ENCODE data around the gene DDX60.

The DDX60 gene, protein sequence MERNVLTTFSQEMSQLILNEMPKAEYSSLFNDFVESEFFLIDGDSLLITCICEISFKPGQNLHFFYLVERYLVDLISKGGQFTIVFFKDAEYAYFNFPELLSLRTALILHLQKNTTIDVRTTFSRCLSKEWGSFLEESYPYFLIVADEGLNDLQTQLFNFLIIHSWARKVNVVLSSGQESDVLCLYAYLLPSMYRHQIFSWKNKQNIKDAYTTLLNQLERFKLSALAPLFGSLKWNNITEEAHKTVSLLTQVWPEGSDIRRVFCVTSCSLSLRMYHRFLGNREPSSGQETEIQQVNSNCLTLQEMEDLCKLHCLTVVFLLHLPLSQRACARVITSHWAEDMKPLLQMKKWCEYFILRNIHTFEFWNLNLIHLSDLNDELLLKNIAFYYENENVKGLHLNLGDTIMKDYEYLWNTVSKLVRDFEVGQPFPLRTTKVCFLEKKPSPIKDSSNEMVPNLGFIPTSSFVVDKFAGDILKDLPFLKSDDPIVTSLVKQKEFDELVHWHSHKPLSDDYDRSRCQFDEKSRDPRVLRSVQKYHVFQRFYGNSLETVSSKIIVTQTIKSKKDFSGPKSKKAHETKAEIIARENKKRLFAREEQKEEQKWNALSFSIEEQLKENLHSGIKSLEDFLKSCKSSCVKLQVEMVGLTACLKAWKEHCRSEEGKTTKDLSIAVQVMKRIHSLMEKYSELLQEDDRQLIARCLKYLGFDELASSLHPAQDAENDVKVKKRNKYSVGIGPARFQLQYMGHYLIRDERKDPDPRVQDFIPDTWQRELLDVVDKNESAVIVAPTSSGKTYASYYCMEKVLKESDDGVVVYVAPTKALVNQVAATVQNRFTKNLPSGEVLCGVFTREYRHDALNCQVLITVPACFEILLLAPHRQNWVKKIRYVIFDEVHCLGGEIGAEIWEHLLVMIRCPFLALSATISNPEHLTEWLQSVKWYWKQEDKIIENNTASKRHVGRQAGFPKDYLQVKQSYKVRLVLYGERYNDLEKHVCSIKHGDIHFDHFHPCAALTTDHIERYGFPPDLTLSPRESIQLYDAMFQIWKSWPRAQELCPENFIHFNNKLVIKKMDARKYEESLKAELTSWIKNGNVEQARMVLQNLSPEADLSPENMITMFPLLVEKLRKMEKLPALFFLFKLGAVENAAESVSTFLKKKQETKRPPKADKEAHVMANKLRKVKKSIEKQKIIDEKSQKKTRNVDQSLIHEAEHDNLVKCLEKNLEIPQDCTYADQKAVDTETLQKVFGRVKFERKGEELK (N-terminal part only)

DNA sequence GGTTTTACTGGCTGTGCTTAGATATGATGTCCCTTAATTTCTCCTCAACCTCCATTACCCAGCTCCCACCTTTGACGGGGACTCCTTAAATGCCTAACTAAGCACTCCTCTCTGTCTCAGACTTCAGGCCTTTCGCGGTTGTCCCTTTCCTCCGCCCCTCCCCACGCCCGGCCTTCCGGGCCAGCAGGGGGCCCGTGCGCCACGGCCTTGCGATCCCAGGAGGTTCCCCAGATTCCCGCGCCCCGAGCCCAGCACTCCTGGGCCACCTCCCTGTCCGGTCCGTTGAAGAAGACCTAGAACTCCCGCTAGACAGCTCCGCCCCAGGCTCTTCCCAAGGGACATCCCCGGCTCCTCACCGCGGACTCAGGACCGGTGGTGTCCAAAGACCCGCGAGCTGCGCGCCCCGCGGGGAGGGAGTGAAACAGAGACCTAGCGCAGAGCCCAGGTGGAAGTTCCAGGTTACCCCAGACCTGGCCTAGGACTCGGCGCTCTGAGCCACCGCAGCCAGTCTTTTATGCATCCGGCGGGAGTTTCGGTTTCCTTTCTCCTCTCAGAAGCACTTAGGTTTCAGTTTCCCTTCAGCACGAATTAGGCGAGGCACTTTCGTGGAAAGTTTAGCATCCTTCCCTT is at the start of gene DDX60:
Gene DDX60 (minus strand): TSS at position 487 of the 630 bp plus-strand sequence. CDS start 7,493 bp downstream, outside the sequence.
- Histone ChIP-seq H3K9ac (ENCODE audit: low read length in 2 of 2) (peak within 1 kb of the TSS; percentile 91 to 93), H3K9me3 (ENCODE audit: control insufficient read depth in 2 of 2, low read length in 2 of 2) (no peaks in the 10 kb centered on the region), H3K4me1 (ENCODE audit: control insufficient read depth, insufficient read depth, low read length) (no peaks in the 10 kb centered on the region), H3K27me3 (ENCODE audit: control insufficient read depth in 1 of 2, insufficient read depth in 2 of 2, low read length in 2 of 2) (no peaks in the 10 kb centered on the region), H3K4me3 (ENCODE audit: low read length in 2 of 2) (peak within 1 kb of the TSS; percentile 88 to 92), H3K27ac (ENCODE audit: low read length) (peak within 1 kb of the TSS; percentile 89), H3K36me3 (ENCODE audit: control insufficient read depth in 2 of 2, insufficient read depth in 2 of 2, low read length in 2 of 2) (no peaks in the 10 kb centered on the region)

DNA sequence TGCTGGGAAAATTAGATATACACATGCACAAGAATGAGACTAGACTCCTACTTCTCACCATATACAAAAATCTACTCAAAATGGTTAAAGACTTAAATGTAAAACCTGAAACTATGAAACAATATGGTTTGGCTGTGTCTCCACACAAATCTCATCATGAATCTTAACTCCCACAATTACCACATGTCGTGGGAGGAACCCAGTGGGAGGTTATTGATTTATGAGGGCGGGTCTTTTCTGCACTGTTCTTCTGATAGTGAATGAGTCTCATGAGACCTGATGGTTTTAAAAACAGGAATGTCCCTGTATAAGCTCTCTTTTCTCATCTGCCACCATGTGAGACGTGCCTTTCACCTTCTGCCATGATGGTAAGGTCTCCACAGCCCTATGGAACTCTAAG is 48.5 kb upstream of the DDX60 start:
- Histone ChIP-seq H3K36me3 (ENCODE audit: control insufficient read depth in 2 of 2, insufficient read depth in 2 of 2, low read length in 2 of 2) (no peaks in the 10 kb centered on the region), H3K27ac (ENCODE audit: low read length) (no peak overlapping the region), H3K27me3 (ENCODE audit: control insufficient read depth in 1 of 2, insufficient read depth in 2 of 2, low read length in 2 of 2) (no peaks in the 10 kb centered on the region), H3K4me3 (ENCODE audit: low read length in 2 of 2) (no peak overlapping the region), H3K4me1 (ENCODE audit: control insufficient read depth, insufficient read depth, low read length) (no peaks in the 10 kb centered on the region), H3K9ac (ENCODE audit: low read length in 2 of 2) (no peak overlapping the region), H3K9me3 (ENCODE audit: control insufficient read depth in 2 of 2, low read length in 2 of 2) (no peaks in the 10 kb centered on the region)

DNA sequence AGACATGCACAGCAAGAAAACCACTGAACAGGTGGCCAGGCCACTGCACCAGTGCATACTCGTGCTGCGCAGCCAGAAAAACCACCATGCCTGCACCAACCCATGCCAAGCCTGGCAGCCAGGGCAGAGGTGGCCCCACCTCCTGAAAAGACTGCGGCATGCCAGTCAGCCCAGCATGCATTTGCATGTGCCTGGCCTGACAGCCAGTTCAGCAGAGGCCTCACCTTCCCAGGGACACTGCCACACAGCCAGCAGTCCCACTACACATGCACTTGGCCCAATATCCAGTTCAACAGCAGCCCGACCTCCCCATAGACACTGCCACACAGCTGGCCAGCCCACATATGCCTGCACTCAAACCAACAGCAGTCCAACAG is 43.5 kb upstream of the DDX60 start:
- H3K36me3 ChIP-seq (ENCODE audit: control insufficient read depth in 2 of 2, insufficient read depth in 2 of 2, low read length in 2 of 2), result peaks cover 0 to 4% of the 10 kb centered on the region in 2 donors

DNA sequence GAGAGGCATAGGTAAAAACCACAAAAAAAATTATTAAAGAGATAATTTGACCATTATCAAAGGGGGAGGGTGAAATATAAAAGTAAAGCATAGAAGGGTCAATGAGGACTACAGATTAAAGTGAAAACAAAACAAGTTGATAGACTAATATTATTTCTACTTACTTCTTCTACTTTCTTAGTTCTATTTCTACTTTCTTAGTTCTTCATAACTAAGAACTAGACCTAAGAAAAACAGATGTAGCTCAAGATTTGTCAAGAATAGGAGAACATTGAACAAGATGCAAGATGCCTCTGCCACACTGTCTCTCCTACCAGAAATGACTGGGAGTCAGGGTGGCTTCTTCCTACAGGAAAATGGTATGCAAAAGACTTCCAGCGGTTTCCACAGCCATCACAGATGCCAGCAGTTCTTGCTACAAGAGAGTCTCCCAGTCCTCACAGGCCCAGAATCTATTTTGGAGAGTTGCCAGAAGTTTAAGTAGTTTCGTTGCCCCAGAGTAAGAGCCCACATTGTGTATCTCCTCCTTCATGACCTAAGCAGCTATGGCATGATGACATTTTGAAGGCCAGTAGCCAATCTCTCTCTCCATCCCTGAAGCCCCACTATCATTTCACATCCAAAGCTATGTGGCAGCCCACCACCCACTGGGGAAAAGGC is 42.9 kb upstream of the DDX60 start:
- H3K4me3 ChIP-seq (ENCODE audit: low read length in 2 of 2), result no peak overlapping the region

More for the DNA sequence above, 43.5 kb upstream of the DDX60 start:
- Histone ChIP-seq H3K4me3 (ENCODE audit: low read length in 2 of 2) (no peak overlapping the region), H3K9me3 (ENCODE audit: control insufficient read depth in 2 of 2, low read length in 2 of 2) (no peaks in the 10 kb centered on the region), H3K4me1 (ENCODE audit: control insufficient read depth, insufficient read depth, low read length) (no peaks in the 10 kb centered on the region), H3K27ac (ENCODE audit: low read length) (no peak overlapping the region), H3K9ac (ENCODE audit: low read length in 2 of 2) (no peak overlapping the region), H3K27me3 (ENCODE audit: control insufficient read depth in 1 of 2, insufficient read depth in 2 of 2, low read length in 2 of 2) (no peaks in the 10 kb centered on the region)

DNA sequence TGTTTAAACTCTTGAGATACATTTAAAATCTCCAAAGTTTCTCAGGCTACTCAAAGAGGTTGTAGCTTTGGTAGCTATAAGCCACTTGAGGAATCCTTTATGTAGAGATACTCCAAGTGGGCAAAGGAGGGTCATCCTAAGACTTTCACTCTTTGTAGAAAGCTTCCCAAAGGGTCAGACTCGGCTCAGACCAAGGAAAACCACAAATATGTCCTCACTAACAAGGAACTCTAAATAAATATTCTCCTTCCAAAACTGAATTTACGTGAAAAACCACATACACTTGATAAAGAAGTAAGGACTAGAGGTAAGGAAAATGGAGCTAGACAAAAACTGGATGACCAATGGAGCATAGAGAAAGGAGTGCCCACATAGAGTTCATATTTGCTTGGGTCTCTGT is 41.7 kb upstream of the DDX60 start:
- no peak overlapping the region for H3K27ac ChIP-seq (ENCODE audit: low read length)
- H3K9ac ChIP-seq (ENCODE audit: low read length in 2 of 2), result no peak overlapping the region
- H3K36me3 ChIP-seq (ENCODE audit: control insufficient read depth in 2 of 2, insufficient read depth in 2 of 2, low read length in 2 of 2), result peaks cover 0 to 4% of the 10 kb centered on the region in 2 donors
- no peaks in the 10 kb centered on the region for H3K27me3 ChIP-seq (ENCODE audit: control insufficient read depth in 1 of 2, insufficient read depth in 2 of 2, low read length in 2 of 2)
- no peaks in the 10 kb centered on the region for H3K4me1 ChIP-seq (ENCODE audit: control insufficient read depth, insufficient read depth, low read length)
- no peaks in the 10 kb centered on the region for H3K9me3 ChIP-seq (ENCODE audit: control insufficient read depth in 2 of 2, low read length in 2 of 2)
- H3K4me3 ChIP-seq (ENCODE audit: low read length in 2 of 2), result no peak overlapping the region

More for the DNA sequence above, 42.9 kb upstream of the DDX60 start:
- Histone ChIP-seq H3K4me1 (ENCODE audit: control insufficient read depth, insufficient read depth, low read length) (no peaks in the 10 kb centered on the region), H3K27ac (ENCODE audit: low read length) (no peak overlapping the region), H3K36me3 (ENCODE audit: control insufficient read depth in 2 of 2, insufficient read depth in 2 of 2, low read length in 2 of 2) (peaks cover 0 to 4% of the 10 kb centered on the region in 2 donors), H3K9ac (ENCODE audit: low read length in 2 of 2) (no peak overlapping the region), H3K27me3 (ENCODE audit: control insufficient read depth in 1 of 2, insufficient read depth in 2 of 2, low read length in 2 of 2) (no peaks in the 10 kb centered on the region), H3K9me3 (ENCODE audit: control insufficient read depth in 2 of 2, low read length in 2 of 2) (no peaks in the 10 kb centered on the region)

DNA sequence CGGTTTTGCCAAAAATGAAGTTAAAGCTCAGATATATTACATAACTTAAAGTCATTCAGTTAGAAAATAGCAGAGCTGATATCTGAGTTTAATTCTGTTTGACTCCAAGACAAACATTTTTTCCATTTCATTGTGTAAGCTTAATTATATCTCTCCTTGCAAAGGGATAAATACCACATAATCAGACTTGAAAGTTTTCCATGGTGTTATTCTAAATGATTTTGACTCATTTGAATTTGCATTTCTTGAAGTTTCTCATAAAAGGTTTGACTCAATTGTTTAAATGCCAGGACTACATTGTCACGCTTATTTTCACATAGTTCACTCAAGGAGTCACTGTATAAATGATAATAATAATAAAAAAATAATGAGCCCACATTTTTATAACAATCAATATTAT is 39.4 kb upstream of the DDX60 start:
- Histone ChIP-seq H3K27ac (ENCODE audit: low read length) (no peak overlapping the region), H3K9ac (ENCODE audit: low read length in 2 of 2) (no peak overlapping the region), H3K36me3 (ENCODE audit: control insufficient read depth in 2 of 2, insufficient read depth in 2 of 2, low read length in 2 of 2) (peaks cover 0 to 4% of the 10 kb centered on the region in 2 donors), H3K27me3 (ENCODE audit: control insufficient read depth in 1 of 2, insufficient read depth in 2 of 2, low read length in 2 of 2) (no peaks in the 10 kb centered on the region), H3K4me3 (ENCODE audit: low read length in 2 of 2) (no peak overlapping the region), H3K9me3 (ENCODE audit: control insufficient read depth in 2 of 2, low read length in 2 of 2) (no peaks in the 10 kb centered on the region), H3K4me1 (ENCODE audit: control insufficient read depth, insufficient read depth, low read length) (no peaks in the 10 kb centered on the region)

DNA sequence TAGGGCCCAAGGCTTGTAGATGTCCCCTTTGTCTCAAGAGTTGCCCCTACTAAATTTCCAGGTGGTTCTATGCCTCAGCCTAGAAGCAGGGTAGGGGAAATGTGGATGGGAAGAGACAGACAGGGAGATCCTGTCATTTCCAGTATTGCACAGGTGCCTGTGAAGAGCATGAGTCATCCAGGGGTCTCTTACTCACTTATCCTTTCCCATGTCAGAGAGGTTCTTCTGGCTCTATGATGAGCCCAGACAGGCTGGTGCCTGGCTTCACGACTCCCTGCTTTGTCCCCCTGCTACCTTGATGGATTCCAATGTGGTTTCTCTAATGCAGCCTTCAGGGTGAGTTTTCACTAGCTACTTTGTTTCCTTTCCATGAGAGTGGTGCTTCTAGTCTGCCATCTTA is 35.2 kb upstream of the DDX60 start:
- H3K27me3 ChIP-seq (ENCODE audit: control insufficient read depth in 1 of 2, insufficient read depth in 2 of 2, low read length in 2 of 2), result no peaks in the 10 kb centered on the region
- no peak overlapping the region for H3K27ac ChIP-seq (ENCODE audit: low read length)
- H3K36me3 ChIP-seq (ENCODE audit: control insufficient read depth in 2 of 2, insufficient read depth in 2 of 2, low read length in 2 of 2), result no peaks in the 10 kb centered on the region
- no peak overlapping the region for H3K9ac ChIP-seq (ENCODE audit: low read length in 2 of 2)
- H3K9me3 ChIP-seq (ENCODE audit: control insufficient read depth in 2 of 2, low read length in 2 of 2), result no peaks in the 10 kb centered on the region
- H3K4me3 ChIP-seq (ENCODE audit: low read length in 2 of 2), result no peak overlapping the region
- H3K4me1 ChIP-seq (ENCODE audit: control insufficient read depth, insufficient read depth, low read length), result no peaks in the 10 kb centered on the region

DNA sequence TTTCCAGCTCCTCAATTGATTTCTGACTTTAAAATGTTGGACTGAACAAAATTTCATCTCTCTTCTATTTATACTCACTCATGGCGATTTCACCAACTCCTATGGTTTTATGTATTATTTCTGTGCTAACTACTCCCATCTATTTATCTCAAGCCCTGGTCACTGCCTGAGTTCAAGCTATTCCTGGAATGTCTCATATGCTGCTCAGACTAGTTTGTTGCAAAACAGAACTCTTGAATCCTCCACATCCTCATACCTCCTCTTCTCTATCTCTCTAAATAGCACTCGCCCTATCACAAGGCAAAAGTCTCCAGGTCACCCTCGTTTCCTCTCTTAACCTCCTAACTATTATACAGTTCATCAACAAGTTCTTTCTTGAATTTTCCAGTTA is 19.0 kb upstream of the DDX60 start:
- Histone ChIP-seq H3K27me3 (ENCODE audit: control insufficient read depth in 1 of 2, insufficient read depth in 2 of 2, low read length in 2 of 2) (no peaks in the 10 kb centered on the region), H3K27ac (ENCODE audit: low read length) (no peak overlapping the region)

DNA sequence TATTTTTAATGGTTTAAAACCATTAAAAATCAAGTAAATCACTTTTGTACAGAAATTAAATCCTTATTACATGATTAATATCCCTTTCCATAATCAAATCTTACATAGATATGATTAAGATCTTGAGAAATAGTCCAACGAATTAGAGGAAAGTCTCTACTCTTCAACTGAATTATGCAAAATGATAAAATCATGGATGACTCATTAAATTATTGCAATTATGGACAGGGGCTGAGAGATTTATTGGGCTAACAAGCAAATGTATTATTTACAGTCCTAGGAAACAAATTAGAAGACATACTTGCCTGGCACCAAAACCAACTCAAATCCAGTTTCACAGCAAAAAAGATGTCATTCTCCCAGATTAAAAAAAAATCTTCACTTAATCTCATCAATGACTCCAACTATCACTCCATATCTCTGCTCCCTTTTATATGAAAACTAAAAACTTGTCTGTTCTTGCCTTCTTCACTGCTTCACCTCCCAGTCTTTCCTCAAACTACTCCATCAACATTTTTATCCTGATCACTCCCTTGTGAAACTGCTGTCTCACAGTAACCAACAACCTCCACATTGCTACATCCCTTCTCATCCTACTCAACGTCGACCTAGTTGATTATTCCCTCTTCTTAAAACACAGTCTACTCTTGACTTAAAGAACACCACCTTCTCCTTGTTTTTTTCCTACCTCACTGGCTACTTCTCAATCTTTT is 18.4 kb upstream of the DDX60 start:
- Histone ChIP-seq H3K27me3 (ENCODE audit: control insufficient read depth in 1 of 2, insufficient read depth in 2 of 2, low read length in 2 of 2) (no peaks in the 10 kb centered on the region), H3K36me3 (ENCODE audit: control insufficient read depth in 2 of 2, insufficient read depth in 2 of 2, low read length in 2 of 2) (no peaks in the 10 kb centered on the region), H3K4me3 (ENCODE audit: low read length in 2 of 2) (no peak overlapping the region), H3K4me1 (ENCODE audit: control insufficient read depth, insufficient read depth, low read length) (no peaks in the 10 kb centered on the region), H3K9me3 (ENCODE audit: control insufficient read depth in 2 of 2, low read length in 2 of 2) (no peaks in the 10 kb centered on the region), H3K27ac (ENCODE audit: low read length) (no peak overlapping the region), H3K9ac (ENCODE audit: low read length in 2 of 2) (no peak overlapping the region)

More for the DNA sequence above, 19.0 kb upstream of the DDX60 start:
- no peaks in the 10 kb centered on the region for H3K36me3 ChIP-seq (ENCODE audit: control insufficient read depth in 2 of 2, insufficient read depth in 2 of 2, low read length in 2 of 2)
- H3K4me1 ChIP-seq (ENCODE audit: control insufficient read depth, insufficient read depth, low read length), result no peaks in the 10 kb centered on the region
- no peak overlapping the region for H3K4me3 ChIP-seq (ENCODE audit: low read length in 2 of 2)
- H3K9ac ChIP-seq (ENCODE audit: low read length in 2 of 2), result no peak overlapping the region
- no peaks in the 10 kb centered on the region for H3K9me3 ChIP-seq (ENCODE audit: control insufficient read depth in 2 of 2, low read length in 2 of 2)
